Suppressor macrophage treated with lipopolysaccharide for 4 hours (primary cell): Measurements from ENCODE around the gene RALGDS.

Experiments used
- DNase-seq: peaks from one replicate; pipeline ENCODE4 v3.0.0-alpha.2; 2020

RALGDS gene

GRCh38 chr9:133149130-133150015 is 28.3 kb upstream of the RALGDS start:
- DNase-seq = peak; percentile 92

DNA sequence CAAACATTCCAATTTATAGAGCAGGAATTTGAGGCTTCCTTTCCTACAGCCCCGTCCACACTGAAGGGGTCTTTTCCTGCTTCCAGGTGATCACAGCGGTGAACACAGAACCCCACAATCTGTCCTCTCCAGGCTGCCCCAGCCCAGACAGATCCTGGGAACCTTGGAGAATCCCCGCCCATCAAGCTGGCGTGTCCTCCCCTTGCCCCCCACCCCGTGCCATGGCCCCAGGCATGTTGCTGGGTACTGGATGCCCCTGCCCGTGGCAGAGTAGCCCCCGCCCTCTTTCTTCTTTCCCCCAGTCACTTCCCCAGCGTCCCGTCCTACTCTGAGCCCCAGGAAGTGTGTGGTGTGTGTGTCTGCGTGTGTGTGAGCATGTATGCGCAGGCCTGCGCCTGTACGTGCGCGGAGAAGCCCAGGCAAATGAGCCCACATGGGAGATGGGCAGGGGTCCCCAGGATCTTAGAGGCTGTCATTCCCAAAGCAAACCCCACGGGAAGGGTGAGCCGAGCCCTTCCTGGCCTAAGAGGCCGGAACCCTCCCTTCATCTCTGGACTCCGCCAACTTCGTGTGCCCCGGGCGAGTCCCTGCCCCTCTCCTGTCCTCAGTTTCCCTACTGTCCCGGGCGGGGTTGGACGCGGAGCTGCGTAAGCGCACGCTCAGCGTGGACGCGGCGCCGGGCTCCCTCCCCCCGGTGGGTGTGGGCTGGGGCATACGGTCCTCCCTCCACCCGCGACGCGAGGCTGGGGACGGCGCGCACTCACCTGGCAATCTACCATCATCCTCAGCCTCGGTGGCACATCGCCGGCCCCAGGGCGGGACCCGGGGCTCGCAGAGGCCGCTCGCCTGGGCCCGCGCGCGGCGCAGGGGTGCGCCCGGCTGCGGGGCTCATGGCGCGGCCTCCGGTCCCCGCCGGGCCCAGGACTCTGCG is 27.4 kb upstream of the RALGDS start:
- DNase-seq = peak; percentile 57

DNA sequence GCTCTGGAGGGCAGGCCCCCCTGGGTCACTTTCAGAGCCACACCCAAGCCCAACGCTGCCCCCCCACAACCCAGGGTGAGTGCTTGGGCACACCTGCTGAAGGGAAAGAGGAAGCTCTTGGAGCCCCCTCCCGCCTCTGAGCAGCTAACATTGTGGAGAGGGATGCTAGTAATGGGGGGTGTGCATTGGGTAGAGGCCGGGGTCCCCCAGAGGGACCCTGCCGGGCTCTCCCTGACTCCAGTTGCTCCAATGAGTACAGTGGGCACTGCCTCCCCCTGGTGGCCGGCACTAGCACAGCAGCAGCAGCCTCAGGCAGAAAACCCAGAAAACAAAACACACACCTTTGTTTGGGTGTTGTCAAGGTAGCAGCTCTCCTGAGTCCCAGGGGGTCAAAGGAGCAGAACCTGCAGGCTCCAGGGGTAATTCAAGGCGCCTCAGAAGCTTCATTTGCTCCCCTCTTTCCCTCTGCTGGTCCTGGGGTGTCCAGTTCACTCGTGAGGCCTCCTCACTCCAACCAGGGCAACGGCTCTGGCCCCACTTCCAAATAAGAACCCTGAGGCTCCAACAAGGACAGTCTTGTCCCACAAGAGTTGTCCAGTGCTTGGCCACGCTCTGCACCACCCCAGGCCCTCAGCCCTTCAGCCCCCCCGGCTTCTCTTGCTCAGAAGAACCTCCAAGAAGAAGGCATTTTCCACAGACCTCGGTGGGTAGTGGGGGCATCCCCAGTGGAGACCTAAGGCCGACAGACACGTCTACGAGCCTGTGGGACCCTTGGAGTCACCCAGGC is 26.6 kb upstream of the RALGDS start:
- peak; percentile 68 for DNase-seq

- no peak for DNase-seq
Observed at GRCh38 chr9:133146746-133147411, 25.8 kb upstream of the RALGDS start.

GRCh38 chr9:133144904-133145851 is 24.1 kb upstream of the RALGDS start:
- peak; percentile 34 for DNase-seq

DNA sequence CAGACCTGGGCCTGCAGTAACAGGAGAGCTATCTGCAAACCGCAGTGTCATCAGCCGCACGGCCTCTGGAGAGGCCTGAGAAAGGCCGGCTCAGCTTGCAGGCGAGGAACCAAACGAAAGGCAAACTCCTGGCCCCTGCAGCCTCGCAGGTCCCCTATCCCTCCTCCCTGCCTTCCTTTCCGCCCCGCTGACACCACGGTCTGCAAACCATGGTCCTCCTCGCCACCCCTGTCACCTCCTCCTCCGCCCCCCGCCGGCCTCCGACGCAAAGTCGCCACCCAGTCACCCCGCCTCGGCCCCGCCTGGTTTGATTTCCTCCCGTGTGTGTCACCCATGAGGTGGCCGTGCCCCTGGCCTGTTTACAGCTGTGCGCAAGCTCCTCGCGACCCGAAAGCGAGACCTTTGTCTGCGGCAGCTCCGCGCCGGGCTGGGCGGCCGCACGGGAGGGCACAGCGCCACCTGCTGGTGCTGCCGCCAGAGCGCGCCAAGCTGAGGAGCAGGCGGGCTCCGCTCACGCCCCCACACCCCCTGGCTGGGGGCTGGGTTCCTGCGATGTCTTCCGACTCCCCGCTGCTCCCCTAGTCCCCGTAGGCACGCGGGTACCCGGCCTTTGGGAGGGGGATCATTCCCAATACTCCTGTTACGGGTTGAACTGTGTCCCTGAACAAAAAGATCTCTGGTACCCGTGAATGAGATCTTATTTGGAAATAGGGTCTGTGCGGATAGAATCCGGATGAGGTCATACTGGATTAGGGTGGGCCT is 23.3 kb upstream of the RALGDS start:
- peak; percentile 92 for DNase-seq

GRCh38 chr9:133143639-133144141 is 22.6 kb upstream of the RALGDS start:
- no peak for DNase-seq

GRCh38 chr9:133142684-133143622 is 21.9 kb upstream of the RALGDS start:
- no peak for DNase-seq

GRCh38 chr9:133141833-133142595 is 21.0 kb upstream of the RALGDS start:
- DNase-seq = no peak

GRCh38 chr9:133140606-133141005 is 19.6 kb upstream of the RALGDS start:
- no peak for DNase-seq

GRCh38 chr9:133140174-133140505 is 19.1 kb upstream of the RALGDS start:
- no peak for DNase-seq

- peak; percentile 35 for DNase-seq
Observed at GRCh38 chr9:133139246-133140173, 18.5 kb upstream of the RALGDS start.

GRCh38 chr9:133137451-133138231 is 16.6 kb upstream of the RALGDS start:
- DNase-seq = no peak

DNA sequence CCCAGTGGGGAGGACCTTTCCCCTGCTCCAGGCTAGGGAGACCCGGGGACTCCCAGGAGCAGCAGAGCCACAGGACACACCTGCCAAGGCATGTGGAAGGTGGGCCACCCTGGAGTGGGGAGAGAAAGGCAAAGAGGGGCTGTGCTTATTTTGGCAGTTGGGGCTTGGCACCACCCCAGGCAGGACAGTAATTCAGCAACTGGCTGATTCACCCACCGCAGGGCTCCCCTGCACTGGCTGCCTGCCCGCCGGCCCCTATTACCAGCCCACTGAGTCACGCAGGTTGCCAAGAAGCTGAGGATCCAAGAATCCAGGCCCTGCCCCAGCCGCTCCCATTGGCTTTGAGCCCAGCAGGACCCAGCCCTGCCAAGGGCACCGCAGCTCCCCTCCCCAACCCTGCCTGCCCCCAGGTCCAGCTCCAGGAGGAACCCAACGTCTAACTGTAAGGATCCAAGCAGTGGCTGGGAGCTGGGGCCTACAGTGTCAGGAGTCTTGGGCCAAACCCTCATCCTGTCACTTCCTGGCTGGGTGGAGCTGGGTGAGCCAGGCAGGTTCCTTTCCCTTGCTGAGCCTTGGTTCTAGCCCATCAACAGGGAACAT is 14.2 kb upstream of the RALGDS start:
- no peak for DNase-seq

DNA sequence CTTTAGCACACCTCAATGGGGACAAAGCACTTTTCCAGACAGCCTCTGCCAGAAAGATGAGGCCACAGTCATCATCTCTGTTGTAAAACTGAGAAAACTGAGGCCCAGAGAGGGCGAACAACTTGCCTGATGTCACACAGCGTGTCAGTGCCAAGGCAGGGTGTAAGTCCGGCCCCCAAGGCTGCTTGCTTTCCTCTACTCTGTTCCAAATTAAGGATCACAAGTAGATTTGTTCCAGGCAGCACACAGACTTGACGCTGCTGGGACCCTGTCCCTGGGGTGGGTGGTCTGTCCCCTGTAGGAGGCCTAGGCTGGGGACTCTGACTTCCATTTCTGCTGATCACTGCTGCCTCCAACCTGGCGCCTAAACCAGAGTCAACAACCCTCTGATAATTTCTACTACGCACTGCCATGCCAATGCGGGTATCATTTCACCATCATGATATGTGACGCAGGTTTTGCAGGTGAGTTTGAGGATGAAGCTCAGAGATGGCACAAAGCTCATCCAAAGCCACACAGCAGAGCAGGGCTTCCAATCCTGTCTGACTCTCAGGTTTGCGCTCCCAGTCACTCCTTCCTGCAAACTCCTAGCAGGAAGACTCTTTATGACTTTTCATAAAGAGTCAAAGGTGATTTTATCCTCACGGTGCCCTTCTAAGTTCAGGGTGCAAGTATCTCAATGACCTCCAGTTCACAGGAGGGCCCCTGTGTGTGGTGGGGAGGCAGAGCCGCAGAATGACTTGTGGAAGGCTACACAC is 13.5 kb upstream of the RALGDS start:
- DNase-seq = no peak
